ENCODE results near the gene LAMC1.

DNA sequence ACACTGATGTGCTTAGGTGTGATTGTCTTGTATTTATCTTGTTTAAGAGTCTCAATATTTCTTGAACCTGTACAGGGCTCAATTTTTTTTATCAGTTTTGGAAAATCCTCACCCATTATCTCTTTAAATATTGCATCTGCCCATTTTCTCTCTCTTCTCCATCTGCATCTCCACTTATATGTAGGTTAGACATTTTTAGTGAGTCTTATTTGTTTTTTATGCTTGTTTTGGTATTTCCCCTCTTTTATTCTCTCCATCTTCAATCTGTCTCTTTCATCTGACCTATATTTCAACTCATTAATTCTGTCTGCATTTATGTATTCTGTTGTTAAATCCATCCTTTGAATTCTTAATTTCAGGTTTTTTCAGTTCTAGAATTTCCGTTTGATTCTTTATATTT lies 37.3 kb upstream of the LAMC1 start:
- TF ChIP-seq, protein P1, sequence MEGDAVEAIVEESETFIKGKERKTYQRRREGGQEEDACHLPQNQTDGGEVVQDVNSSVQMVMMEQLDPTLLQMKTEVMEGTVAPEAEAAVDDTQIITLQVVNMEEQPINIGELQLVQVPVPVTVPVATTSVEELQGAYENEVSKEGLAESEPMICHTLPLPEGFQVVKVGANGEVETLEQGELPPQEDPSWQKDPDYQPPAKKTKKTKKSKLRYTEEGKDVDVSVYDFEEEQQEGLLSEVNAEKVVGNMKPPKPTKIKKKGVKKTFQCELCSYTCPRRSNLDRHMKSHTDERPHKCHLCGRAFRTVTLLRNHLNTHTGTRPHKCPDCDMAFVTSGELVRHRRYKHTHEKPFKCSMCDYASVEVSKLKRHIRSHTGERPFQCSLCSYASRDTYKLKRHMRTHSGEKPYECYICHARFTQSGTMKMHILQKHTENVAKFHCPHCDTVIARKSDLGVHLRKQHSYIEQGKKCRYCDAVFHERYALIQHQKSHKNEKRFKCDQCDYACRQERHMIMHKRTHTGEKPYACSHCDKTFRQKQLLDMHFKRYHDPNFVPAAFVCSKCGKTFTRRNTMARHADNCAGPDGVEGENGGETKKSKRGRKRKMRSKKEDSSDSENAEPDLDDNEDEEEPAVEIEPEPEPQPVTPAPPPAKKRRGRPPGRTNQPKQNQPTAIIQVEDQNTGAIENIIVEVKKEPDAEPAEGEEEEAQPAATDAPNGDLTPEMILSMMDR (conservative IDR thresholded peaks at IDR 0.05; ENCODE audit: low read depth, low read length) = no peak
- TF ChIP-seq BHLHE40 (IDR thresholded peaks at IDR 0.05; ENCODE audit: low read depth, low read length) = no peak
- TF ChIP-seq USF2 (IDR thresholded peaks at IDR 0.05; ENCODE audit: low read depth, low read length) = no peak
- no peak for TF ChIP-seq POLR2A (IDR thresholded peaks at IDR 0.05; ENCODE audit: low read depth, low read length)
- TF ChIP-seq SMC3 (IDR thresholded peaks at IDR 0.05; ENCODE audit: low read depth, low read length) = no peak
- TF ChIP-seq ELK1 (IDR thresholded peaks at IDR 0.05; ENCODE audit: borderline replicate concordance, low read depth, low read length) = no peak
- no peak for TF ChIP-seq CHD1 (IDR thresholded peaks at IDR 0.05; ENCODE audit: low read depth, low read length)
- TF ChIP-seq MAZ (IDR thresholded peaks at IDR 0.05; ENCODE audit: borderline replicate concordance, low read depth, low read length) = no peak
- TF ChIP-seq RFX5 (IDR thresholded peaks at IDR 0.05; ENCODE audit: low read depth, low read length) = no peak

All from IMR-90 (cell line).